Activated CD4-positive, CD25-positive, alpha-beta regulatory T cell (primary cell): ENCODE measurements around the gene TSBP1.

Source experiments
- DNase-seq, 4 experiments: peaks; one replicate each; lab custom pipeline; 2025; lab: John Stamatoyannopoulos, UW

Gene TSBP1, protein sequence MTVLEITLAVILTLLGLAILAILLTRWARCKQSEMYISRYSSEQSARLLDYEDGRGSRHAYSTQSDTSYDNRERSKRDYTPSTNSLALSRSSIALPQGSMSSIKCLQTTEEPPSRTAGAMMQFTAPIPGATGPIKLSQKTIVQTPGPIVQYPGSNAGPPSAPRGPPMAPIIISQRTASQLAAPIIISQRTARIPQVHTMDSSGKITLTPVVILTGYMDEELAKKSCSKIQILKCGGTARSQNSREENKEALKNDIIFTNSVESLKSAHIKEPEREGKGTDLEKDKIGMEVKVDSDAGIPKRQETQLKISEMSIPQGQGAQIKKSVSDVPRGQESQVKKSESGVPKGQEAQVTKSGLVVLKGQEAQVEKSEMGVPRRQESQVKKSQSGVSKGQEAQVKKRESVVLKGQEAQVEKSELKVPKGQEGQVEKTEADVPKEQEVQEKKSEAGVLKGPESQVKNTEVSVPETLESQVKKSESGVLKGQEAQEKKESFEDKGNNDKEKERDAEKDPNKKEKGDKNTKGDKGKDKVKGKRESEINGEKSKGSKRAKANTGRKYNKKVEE

DNA sequence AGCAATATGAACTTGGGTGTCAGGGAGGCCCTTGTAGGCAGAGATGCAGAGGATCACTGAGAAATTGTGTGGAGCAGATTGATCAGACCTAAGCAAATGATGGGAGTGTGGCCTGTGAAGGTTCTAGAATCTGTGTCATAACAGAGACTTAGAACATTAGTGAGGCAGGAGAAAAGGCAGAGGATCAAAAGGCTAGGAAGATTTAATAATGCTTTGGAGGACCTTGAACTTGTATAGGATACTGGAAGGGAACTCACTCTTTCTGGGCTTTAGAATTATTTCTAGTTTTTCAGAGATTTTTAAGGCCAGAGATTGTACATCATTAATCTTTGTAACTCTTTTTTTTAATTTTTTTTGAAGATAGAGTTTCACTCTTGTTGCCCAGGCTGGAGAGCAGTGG is at the start of gene TSBP1:
Gene TSBP1 (minus strand): TSS at position 101 of the 400 bp plus-strand sequence. CDS start 197 bp downstream, outside the sequence.
- DNase-seq = no peak

DNA sequence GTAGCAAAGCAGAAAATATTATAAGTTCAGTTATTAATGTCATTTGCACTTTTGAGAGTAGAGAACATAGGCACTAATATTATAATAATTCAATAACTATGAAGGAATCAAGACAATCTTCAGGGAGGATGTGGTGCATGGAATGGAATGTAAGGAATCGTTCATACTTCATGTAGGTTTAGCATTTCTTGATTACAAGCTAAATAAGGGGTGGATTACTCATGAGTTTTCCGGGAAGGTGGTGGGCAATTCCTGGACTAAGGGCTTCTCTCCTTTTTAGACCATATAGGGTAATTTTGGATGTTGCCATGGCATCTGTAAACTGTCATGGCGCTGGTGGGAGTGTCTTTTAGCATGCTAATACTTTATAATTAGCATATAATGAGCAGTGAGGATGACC is 44.3 kb upstream of the TSBP1 start:
- DNase-seq = no peak

DNA sequence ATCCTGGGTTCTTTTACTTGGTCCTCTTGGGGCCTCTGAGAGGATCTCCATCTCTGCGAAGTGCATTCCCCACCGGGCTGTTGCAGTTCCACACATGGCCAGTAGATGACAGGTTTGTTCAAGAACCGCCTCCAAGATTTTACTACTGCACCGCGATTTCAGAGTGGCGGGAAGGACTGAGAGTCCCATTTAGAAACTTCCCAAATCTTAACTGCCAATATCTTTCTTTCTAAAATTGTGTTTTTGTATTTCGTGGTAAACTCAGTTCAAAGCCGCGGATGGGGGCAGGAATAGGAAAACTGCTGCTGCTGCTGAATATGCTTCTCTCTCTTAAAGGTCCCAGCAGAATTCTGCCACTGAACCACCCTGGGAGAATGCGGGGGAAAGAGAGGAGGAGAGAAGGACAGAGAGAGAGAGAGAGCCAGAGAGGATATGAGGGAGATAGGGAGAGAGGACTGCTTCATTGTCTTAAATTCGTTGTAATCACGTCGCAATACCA is 43.9 kb upstream of the TSBP1 start:
- peak; percentile 35 to 65 (median 50) for DNase-seq

DNA sequence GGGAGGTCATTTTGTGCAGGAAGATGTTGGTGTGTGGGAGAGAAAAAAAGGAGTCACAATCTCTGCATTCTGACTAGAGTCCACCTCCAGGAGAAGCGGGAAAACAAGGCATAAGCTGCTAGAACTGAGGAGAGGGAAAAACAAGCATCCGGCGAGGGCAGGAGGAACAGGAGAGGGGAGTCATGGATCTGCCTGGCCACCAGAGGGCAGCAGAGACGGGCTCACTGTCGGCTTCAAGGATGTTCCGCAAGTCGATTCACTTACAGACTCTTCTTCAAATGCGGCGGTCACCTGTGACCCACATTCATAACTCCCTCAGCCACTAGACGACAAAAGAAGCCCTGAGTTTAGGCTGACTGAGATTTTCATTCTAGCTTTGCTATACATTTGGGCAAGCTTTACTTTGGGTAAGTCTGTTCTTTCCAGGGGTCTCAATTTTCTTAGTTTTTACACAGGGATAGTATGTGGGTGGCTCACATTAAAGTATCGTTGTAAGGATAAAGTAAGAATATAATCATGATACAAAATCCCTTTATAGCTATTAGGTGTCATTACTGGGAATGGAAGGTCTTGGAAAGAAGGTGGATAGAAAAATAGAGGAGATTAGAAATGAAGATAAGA is 41.8 kb upstream of the TSBP1 start:
- peak; percentile 72 to 79 (median 76) for DNase-seq

DNA sequence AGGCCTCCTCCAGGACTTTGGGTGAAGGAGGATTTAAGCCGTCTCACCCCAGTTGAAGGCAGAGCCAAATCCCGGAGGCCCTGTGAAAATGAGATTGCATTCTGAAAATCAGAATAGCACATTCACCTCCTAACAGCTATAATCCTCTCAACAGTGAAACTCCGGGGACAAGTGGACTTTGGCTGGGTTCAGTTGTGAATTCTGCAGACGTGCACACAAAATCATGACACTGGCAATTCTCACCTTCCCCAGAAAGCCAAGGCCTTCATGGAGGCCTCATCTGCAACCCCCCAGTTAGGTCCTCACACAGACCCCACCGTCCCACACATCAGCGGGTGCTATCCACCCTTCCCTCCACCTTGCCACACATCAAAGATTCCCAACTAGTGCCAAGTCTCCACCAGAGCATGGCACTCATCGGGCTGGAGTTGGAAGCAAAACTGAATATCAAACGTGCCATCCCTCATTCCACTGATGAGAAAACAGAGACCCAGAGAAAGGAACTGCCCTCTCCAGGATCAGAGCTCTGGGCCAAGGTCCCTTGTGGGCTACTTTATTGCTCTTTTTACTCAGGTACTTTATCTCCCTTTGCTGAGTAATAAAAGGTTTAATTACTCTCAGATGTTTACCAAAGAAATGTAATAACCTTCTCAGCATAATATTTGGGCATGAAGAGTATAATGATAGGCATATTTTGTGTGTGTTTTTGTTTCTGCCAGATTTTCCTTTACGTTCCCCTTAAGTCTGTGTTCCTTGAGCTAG is 40.0 kb upstream of the TSBP1 start:
- DNase-seq = no peak

DNA sequence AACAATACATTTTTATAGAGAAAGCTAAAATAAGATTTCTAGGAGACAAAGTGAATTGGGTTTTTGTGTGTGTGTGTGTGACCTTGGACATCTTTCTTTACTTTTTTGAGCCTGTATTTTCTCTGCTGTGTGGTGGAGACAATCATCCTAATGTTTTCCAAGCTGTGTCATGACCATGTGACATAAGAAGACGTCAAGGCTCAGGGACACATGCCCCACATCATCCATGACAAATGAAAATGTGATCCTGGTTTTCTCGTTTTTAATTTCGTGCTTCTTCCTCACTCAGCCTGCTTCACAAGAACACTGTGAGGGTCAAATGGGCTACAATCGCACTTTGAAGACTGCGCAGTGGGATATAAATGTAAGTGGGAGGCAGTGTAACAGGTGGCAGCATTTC is 39.2 kb upstream of the TSBP1 start:
- no peak for DNase-seq

DNA sequence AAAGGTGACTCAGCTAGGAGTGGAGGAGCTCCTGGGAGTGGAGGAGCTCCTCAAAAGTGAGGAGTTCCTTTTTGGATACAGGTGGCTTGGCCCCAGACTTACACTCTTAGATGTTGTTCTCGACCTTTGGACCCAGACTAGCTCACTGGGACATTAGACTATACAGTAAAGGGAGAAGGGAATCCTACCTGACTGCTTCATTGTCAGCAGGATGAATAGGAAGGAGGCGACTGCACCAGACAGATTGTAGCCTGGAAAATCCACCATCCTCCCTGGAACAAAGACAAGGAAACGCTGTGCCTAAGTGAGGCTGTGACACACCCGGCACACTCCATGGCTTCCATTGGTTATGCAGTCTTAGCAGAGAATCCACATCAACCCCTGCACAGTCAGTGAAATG is 35.2 kb upstream of the TSBP1 start, which contains the start of gene BTNL2:
Gene BTNL2 (minus strand): TSS at position 325 of the 400 bp plus-strand sequence. CDS start 58 bp downstream, at position 267.
- DNase-seq = no peak

DNA sequence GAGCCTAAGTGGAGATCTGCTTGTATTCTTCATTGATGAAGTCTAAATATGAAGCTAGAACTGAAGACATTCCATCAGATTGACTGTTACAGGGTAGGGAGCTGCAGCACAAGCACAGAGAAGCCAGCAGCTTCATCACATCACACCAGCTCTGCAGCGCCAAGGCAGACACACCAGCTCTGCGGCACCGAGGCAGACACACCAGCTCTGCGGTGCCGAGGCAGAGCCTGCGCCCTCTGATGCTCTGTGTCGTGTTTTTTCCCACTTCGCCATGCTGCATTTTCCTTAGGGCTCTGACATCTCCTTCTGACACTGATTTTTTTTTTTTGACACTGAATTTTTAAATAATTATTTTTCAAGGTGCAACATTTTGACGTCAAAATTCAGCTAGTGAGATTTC is 34.5 kb upstream of the TSBP1 start:
- DNase-seq = no peak

DNA sequence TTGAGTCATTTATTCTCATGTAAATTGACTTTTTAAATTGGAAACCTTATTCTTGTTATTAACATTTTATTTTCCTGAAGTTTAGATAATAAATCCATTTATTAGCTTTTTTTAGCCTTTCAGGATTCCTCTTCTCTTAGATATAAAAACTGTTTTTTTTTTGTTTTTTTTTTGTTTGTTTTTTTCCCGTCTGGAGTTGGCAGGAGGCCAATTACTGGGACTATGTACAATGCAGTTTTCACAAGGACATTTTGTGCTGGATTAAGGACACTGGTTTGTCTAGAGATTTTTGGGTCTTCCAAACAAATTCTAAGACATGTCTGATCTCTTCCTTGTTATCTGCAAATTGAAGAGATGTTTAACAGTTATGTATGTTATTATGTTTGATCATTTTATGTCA is 34.0 kb upstream of the TSBP1 start:
- DNase-seq = no peak

DNA sequence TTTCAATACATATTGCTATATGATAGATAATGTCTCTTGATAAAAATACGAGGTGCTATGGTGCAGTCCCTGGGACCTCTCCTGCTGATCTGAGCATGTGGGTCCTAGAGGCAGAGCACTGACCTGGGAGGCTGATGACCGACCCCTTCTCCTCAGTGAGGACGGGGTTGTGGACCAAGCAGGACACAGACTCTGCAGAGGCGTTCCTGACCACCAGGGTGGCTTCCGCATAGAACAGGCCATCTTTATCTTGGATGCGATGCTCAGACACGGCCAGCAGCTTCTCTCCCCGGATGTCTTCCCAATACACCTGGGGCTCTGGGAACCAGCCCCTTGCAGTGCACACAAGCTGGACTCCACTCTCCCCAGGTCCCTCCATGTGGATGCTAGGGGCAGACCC is 31.1 kb upstream of the TSBP1 start:
- DNase-seq = no peak

DNA sequence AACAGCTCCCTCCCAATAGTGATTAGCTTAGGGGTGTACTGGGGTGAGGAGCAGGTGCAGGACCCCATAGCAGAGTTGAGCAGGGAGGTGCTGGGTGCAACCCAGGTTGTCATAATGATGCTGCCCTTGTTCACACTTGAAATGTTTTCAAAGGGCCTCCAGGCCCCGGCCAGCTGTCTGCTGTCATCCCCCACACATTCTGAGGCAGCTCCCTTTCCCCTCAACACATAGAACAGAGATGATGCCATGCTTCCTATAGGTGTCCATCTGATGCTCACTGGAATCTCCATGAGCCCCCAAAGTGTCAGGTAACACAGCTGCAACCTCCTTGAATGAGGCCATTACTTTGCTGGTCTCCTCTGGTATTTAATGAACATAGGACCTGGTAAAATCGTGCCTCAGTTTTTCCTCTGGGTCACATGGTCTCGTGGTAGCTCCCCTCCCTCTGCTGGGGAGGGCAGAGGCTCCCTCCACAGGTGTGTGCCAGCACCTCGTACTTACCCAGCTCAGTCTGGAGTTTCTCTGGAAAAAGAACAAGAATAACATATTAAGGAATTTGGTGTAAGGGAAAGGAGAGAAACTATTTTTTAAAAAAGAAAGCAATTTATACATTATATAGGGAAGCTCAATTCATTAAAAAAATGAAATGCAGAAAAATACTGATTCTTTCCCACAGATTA is 29.7 kb upstream of the TSBP1 start:
- DNase-seq = no peak

DNA sequence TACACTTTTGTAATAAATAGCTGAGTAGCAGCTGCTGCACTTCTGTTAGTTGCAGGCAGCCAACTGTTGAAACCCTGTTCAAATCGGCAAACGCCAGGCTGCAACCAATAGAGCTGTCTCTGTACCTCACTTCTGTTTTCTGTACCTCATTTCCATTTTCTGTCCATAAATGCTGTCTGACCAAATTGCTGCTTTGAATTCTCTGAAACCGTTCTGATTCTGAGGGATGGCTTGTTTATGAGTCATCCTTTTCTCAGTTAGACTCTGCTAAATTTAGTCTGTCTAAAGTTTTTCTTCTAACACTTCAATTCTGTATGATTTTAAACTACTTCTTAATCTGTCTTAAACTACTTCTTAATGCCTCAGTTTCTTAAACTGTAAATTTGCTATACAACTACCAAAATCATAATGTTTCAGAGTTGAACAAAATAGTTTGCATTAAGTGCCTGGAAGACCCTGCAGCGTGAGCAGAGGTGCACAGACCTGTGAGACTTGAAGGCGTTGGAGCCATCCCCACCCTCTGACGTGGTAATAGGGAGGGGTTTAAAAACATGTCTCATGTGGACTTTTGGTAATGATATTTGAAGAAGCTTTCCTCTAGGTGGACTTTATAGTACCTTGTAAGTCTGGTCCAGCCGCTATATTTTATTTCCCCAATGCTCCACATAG is 25.7 kb upstream of the TSBP1 start:
- DNase-seq = no peak

DNA sequence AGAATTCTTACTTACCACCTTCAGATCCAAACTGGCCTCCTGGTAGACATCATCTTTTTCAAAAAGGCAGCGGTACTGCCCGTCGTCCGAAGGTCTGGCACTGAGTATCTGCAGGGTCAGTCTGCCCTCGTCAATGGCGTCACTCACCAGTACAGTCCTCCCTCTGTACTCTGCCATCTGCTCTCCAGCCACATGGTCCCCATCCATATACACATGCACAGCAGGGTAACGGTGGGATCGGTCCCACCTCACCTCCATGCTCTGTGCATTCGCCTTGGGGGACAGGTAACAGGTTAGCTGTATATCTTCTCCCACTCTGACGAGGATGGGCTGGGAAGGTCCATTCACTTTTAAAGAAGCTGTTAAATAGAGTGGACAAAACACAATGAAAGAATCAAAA is 24.3 kb upstream of the TSBP1 start:
- no peak for DNase-seq

DNA sequence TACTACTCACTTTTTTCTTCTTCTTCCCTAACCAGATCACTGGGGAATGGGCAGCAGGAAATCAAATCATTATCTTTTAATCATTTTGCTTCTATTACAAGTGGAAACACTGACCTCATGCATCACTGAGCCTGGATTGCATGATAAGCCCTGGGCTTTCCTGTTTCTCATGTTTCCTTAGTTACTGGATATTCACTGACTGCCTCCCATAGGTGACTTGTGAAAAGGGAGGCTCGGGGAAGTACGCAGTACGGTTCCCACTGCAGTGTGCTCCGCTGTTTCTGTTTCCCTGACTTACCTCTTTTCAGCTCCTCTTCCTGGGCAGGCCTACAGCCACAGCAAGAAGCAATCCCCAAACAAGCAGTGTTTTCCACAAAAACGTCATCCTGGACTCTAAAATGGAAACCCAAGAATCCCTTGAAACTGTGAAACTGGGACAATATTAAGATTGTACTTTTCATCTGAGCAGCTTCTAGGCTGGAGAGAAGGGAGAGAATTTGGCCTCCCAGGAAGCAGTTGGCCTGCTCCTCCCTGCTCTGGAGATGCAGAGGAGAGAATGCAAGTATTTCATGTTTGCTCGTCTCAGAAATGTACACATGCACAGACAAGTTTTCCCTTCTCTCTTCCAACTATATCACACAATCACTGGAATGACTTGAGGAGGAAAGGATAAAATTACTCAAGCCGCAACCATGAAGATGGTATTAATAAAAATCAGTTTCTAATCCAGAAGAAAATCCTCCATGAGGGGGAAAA is 22.1 kb upstream of the TSBP1 start:
- no peak for DNase-seq

DNA sequence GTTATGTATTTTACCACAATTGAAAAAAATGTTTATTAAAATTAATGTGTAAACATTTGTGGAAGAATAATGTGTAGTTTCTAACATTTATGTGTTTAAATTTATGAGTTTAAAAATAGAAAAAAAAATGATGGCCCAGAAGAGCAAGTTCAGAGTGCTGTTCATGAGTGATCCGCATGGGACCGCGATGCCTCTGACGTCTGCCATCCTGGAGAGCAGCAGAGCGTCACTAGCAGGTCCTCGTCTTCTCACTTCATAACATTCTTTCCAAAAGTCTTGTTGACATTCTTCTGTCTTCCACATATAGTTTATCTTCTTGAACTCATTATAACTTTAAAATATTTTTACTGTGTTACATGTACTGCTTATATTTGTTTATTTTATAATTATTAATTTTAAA is 19.8 kb upstream of the TSBP1 start:
- DNase-seq = no peak

DNA sequence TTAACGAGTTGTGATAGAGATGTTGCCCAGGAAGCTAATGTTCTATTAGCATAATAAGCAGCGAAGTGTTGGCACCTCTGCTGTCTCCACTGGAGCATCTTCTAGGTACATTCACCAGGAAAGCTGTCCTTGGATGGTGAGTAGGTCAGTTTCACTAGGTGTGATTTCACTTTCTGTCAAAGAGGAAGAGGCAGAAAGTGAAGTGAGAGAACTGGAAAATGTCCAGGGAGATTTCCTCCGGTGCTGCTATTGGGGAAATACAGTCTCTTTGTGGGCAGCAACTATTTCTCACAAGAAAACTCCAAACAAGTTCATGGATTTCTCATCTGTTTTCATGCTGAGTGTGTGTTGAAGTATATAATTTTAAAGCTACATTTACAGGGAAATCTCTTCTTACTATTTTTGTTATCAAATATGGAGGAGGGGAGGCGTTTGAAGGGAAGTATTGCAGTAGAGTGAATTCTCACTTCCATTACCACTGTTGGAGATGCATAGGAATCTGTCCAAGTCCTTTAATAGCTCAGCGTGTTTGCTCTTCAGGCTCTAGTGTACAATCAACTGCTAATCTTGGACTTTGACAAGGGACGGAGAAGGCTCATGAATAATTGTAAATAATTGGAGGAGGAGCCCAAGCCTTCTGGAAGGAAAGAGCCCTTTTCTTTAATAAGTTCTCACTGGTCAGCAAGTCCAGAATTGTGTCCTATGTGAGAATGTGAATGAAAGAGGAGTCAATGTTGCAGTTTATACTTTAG is 16.1 kb upstream of the TSBP1 start:
- DNase-seq = no peak

DNA sequence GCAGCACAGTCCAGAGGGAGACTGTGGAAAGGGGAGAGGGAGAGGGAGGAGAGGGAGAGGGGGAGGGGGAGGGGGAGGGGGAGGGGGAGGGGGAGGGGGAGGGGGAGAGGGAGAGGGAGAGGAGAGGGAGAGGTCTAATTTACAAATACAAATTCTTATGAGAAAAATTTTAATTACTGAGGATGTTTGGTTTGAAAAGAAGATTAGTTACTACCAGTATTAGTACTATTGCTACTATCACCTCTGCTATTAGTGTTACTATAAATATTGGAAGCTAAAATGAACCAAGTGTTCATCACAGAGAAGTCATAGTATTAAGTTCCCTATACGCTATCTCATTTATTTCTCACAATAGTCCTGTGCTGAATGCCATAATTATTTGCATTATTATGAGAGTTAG is 14.3 kb upstream of the TSBP1 start:
- no peak for DNase-seq

DNA sequence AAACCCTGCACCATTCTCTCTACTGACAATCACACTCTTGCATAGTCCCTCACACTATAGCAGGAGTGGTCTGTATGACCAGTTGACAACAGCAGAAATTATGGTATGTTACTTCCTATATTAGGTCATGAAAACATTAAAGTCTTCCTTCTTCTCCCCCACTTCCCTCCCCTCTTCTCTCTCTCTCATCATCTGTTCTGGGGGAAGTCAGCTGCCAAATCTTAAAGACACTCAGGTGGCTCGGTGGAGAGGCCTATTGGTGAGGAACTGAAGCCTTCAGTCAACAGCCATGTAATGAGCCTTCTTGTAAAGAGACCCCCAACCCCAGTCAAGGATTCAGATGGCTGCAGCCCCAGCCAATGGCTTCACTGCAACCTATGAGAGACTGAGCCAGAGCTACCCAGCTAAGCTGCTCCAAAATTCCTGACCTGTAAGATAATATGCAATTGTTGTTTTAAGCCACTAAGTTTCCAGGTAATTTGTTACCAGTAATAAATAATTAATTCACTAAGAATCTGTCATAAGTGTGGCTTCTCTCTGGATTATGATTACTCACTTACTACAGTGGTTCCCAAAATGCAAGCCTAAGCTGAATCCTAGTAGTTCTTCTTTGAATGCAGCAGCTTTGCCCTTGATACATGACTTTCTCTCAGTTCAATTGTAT is 11.2 kb upstream of the TSBP1 start:
- no peak for DNase-seq

DNA sequence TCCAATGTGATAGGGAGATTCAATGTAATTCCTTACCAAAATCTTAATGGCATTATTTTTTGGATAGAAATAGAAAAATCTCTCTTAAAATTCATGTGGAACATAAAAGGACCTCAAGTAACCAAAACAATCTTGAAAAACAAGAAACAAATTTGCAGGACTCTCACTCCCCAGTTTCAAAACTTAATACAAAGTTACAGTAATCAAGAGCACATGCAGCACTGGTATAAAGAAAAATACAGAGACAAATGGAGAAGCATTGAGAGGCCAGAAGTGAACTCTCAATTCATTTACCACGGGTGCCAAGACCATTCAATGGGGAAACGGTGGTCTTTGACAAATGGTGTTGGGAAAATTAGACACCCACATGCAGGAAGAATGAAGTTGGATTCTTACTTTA is 7.8 kb upstream of the TSBP1 start:
- DNase-seq = no peak
